Endothelial cell of umbilical vein (primary cell): ENCODE results near the gene UPP1. TPM values are rescaled to one million over a fixed set of nuclear protein-coding genes. Genes with fewer than 3 reads are reported as not detected.

Experiments
- BruUV-seq: library from RNA; stranded (reverse); fragments of 400-500 nt; replicated peaks from 2 replicates; lab custom pipeline; 2021; lab: Mats Ljungman, UMichigan
- CTCF ChIA-PET: fragments of 300-600, 350-600 bp; sonication (Branson Sonifier 250); formaldehyde crosslinking; loops from one replicate; lab custom pipeline; 2021; ENCODE audit warnings: antibody characterized with exemption, inconsistent platforms; lab: Charles Lee
- POLR2A ChIA-PET: fragments of 300-600, 350-600 bp; sonication (Branson Sonifier 250); formaldehyde crosslinking; loops from one replicate; lab custom pipeline; 2021; ENCODE audit warnings: antibody characterized with exemption, inconsistent platforms; lab: Charles Lee
- DNase-seq: peaks from one replicate; pipeline ENCODE4 v3.0.0-alpha.2; 2011; ENCODE audit warnings: low read depth, low spot score
- FAIRE-seq: peaks from 2 replicates; lab custom pipeline; 2011; peaks lifted over from hg19 to GRCh38; lab: Jason Lieb, UNC
- H2AFZ ChIP-seq: 2 replicates; pipeline ENCODE4 v1.6.0; 2012; ENCODE audit warnings: low read depth, low read length, control low read depth, inconsistent platforms
- H3K27ac ChIP-seq: 2 replicates; pipeline ENCODE4 v1.5.1; 2011; ENCODE audit warnings: low read depth, mild to moderate bottlenecking, control low read depth, low read length, moderate library complexity; ENCODE audit not compliant: insufficient read depth
- H3K27me3 ChIP-seq, 2 experiments: 2 replicates each; pipeline versions ENCODE4 v1.6.0 to v1.6.1; 2011; ENCODE audit warnings: low read length in 2 of 2, mixed read lengths in 1 of 2; ENCODE audit not compliant: control insufficient read depth in 2 of 2, insufficient read depth in 2 of 2
- H3K36me3 ChIP-seq, 2 experiments: 2 replicates in 1 of 2; 3 replicates in 1 of 2; pipeline ENCODE4 v1.5.1; 2011; ENCODE audit warnings: low read length in 2 of 2, mild to moderate bottlenecking in 1 of 2, moderate library complexity in 1 of 2; ENCODE audit not compliant: control insufficient read depth in 2 of 2, insufficient read depth in 2 of 2; ENCODE audit errors: extremely low read depth in 1 of 2
- H3K4me1 ChIP-seq: 3 replicates; pipeline ENCODE4 v1.5.1; 2011; ENCODE audit warnings: mild to moderate bottlenecking, low read length; ENCODE audit not compliant: control insufficient read depth, insufficient read depth; ENCODE audit errors: extremely low read depth
- H3K4me2 ChIP-seq: 2 replicates; pipeline ENCODE4 v1.6.1; 2011; ENCODE audit warnings: low read length, control low read depth, mixed read lengths; ENCODE audit not compliant: insufficient read depth
- H3K4me3 ChIP-seq, 3 experiments: fragments of 200-600 bp in 1 of 3; sonication (generic), shearing (Covaris generic) in 1 of 3; replicated peaks in 1 of 3; 2 replicates each; pipeline ENCODE4 v1.5.1; 2011 to 2016; ENCODE audit warnings: control low read depth in 3 of 3, low read length in 3 of 3, mild to moderate bottlenecking in 2 of 3, inconsistent platforms in 1 of 3, low read depth in 1 of 3, moderate library complexity in 1 of 3; ENCODE audit not compliant: insufficient read depth in 1 of 3
- H3K79me2 ChIP-seq: 2 replicates; pipeline ENCODE4 v1.6.0; 2012; ENCODE audit warnings: low read length, inconsistent platforms; ENCODE audit not compliant: control insufficient read depth, insufficient read depth
- H3K9ac ChIP-seq: replicated peaks from 2 replicates; pipeline ENCODE3; 2011; ENCODE audit warnings: low read length, control low read depth; ENCODE audit not compliant: insufficient read depth; ENCODE audit errors: extremely low read depth
- H3K9me1 ChIP-seq: replicated peaks from 3 replicates; pipeline ENCODE4 v1.6.0; 2011; ENCODE audit warnings: mild to moderate bottlenecking, low read length; ENCODE audit not compliant: control insufficient read depth, insufficient read depth; ENCODE audit errors: extremely low read depth
- H3K9me3 ChIP-seq: replicated peaks from 2 replicates; pipeline ENCODE4 v1.5.1; 2012; ENCODE audit warnings: low read length, inconsistent platforms; ENCODE audit not compliant: control insufficient read depth, insufficient read depth
- H4K20me1 ChIP-seq: replicated peaks from 2 replicates; pipeline ENCODE3; 2011; ENCODE audit warnings: mild to moderate bottlenecking, low read length; ENCODE audit not compliant: control insufficient read depth, insufficient read depth; ENCODE audit errors: extremely low read depth
- CTCF ChIP-seq, 2 donors: IDR thresholded peaks; 1 replicate in 1 of 2; 2 replicates in 1 of 2; pipeline ENCODE4 v1.5.1; 2011; ENCODE audit warnings: low read length in 2 of 2, mild to moderate bottlenecking in 2 of 2, moderate library complexity in 2 of 2, control low read depth in 1 of 2, inconsistent platforms in 1 of 2, low read depth in 1 of 2; ENCODE audit not compliant: insufficient read depth in 1 of 2; ENCODE audit errors: extremely low read depth in 1 of 2
- EZH2 ChIP-seq: IDR thresholded peaks from 2 replicates; pipeline ENCODE4 v1.6.1; 2012; ENCODE audit warnings: borderline replicate concordance, low read depth, mild to moderate bottlenecking, moderate library complexity, low read length, inconsistent platforms; ENCODE audit not compliant: severe bottlenecking
- FOS ChIP-seq: IDR thresholded peaks from 2 replicates; pipeline ENCODE4 v1.6.1; 2011; ENCODE audit warnings: mild to moderate bottlenecking, low read length, moderate library complexity, borderline replicate concordance; ENCODE audit not compliant: insufficient read depth
- JUN ChIP-seq: IDR thresholded peaks from 2 replicates; pipeline ENCODE4 v1.6.1; 2011; ENCODE audit warnings: borderline replicate concordance, low read depth; ENCODE audit not compliant: insufficient read length, insufficient read depth
- MYC ChIP-seq: IDR thresholded peaks from one replicate; pipeline ENCODE4 v1.6.1; 2011; ENCODE audit warnings: mild to moderate bottlenecking, low read depth, low read length
- POLR2A ChIP-seq: IDR thresholded peaks from 2 replicates; pipeline ENCODE4 v1.6.1; 2012; ENCODE audit warnings: low read depth, mild to moderate bottlenecking, control low read depth, low read length
- POLR2AphosphoS5 ChIP-seq: IDR thresholded peaks from 2 replicates; pipeline ENCODE4 v1.6.1; 2012; ENCODE audit warnings: low read depth, mild to moderate bottlenecking, control low read depth, low read length, moderate library complexity; ENCODE audit not compliant: insufficient read depth
- dilution Hi-C: fragments of 300-500 bp; cut with MboI; formaldehyde crosslinking; loops from one replicate; pipeline ENCODE4 v1.15.0; 2019; ENCODE audit warnings: low sequenced_read_pairs; ENCODE audit not compliant: extremely low pct_ligation_motif_present
- intact Hi-C: fragments of 100-400 bp; cut with micrococcal nuclease; formaldehyde crosslinking; loops from one replicate; pipeline ENCODE4 v1.10.0; 2022
- polyA plus RNA-seq, 4 experiments: library from polyadenylated mRNA; depleted of rRNA in 3 of 4; stranded (reverse) in 3 of 4; unstranded in 1 of 4; fragments of >200 nt; gene quantifications; 2 replicates each; pipeline versions ENCODE4 v1.2.1 to v1.2.3, GENCODE V29; 2011 to 2012; ENCODE audit warnings: missing spikeins in 1 of 4
- total RNA-seq: library from RNA; stranded (reverse); gene quantifications from 2 replicates; pipeline ENCODE4 v1.2.3, GENCODE V29; 2021
- TF ChIP-seq, protein P1 (sequence below): IDR thresholded peaks from 2 replicates; pipeline ENCODE4 v1.6.1; 2011; ENCODE audit not compliant: insufficient read depth, insufficient read length

UPP1 gene
- total and polyA plus RNA-seq, 2 donors (not counting 3 experiments of a cell fraction or from before 2014, with no cell fraction given) = 60.7 to 66.0 TPM

DNA sequence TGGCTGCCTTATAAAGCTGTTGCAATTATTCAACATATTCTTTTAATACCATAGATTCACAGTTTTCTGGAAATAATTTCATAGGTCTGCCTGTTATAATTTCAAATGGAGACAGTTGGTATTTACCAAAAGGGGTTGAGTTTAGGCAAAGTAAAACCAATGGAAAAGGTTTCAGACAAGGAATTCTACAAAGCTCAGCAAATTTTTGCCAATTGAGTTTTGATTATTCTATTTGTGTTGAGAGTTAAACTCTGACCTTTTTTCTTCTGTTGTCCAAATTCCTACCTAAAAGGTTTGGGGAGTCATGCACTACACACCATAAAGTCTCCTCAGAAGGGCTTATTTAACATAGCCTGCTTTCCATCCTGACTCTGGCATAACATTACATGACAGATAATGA lies 43.7 kb downstream of the UPP1 start:
- BruUV-seq = no TSS peak
- dilution Hi-C loops (no loop called here), intact Hi-C loops (no loop called here)
- no peak overlapping the region for H3K4me3 ChIP-seq
- H3K9me3 ChIP-seq = no peaks in the 10 kb centered on the region
- no peaks in the 10 kb centered on the region for H3K9me1 ChIP-seq
- FAIRE-seq = no peak
- no peak for DNase-seq
- H3K36me3 ChIP-seq = no peaks in the 10 kb centered on the region
- ChIA-PET CTCF (no interaction called here), POLR2A (no interaction called here)
- H3K79me2 ChIP-seq = no peaks in the 10 kb centered on the region
- peaks cover 2 to 7% of the 10 kb centered on the region in 2 experiments for H3K27me3 ChIP-seq
- no peak overlapping the region for H3K4me2 ChIP-seq
- H4K20me1 ChIP-seq = no peaks in the 10 kb centered on the region
- H2AFZ ChIP-seq = no peak overlapping the region
- TF ChIP-seq EZH2 (no peak), POLR2AphosphoS5 (no peak), POLR2A (no peak), MYC (no peak), JUN (no peak), FOS (no peak), CTCF (IDR thresholded peaks at IDR 0.05; ENCODE audit: extremely low read depth in 1 of 2, insufficient read depth in 1 of 2, low read depth in 1 of 2, low read length in 2 of 2) (no peak)
- TF ChIP-seq, protein P1, sequence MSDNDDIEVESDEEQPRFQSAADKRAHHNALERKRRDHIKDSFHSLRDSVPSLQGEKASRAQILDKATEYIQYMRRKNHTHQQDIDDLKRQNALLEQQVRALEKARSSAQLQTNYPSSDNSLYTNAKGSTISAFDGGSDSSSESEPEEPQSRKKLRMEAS = no peak
- no peak overlapping the region for H3K9ac ChIP-seq
- no peaks in the 10 kb centered on the region for H3K4me1 ChIP-seq
- H3K27ac ChIP-seq = no peak overlapping the region
